ENCODE results near the gene TLE3.
"Not testable (repeated sequence)": the region's sequence is repeated elsewhere in the genome, so short reads cannot be mapped to it uniquely, and the experiment has no call there.

The TLE3 gene

GRCh38 chr15:70113304-70113700 lies 15.6 kb upstream of the TLE3 start:
- Histone ChIP-seq H3K9ac (ENCODE audit: low read depth, low read length) (no peak overlapping the region), H3K4me1 (ENCODE audit: insufficient read depth, low read length) (peaks cover 20% of the 10 kb centered on the region), H3K9me3 (ENCODE audit: control insufficient read depth, insufficient read depth, low read length) (no peaks in the 10 kb centered on the region), H3K36me3 (ENCODE audit: insufficient read depth, low read length) (no peaks in the 10 kb centered on the region)

DNA sequence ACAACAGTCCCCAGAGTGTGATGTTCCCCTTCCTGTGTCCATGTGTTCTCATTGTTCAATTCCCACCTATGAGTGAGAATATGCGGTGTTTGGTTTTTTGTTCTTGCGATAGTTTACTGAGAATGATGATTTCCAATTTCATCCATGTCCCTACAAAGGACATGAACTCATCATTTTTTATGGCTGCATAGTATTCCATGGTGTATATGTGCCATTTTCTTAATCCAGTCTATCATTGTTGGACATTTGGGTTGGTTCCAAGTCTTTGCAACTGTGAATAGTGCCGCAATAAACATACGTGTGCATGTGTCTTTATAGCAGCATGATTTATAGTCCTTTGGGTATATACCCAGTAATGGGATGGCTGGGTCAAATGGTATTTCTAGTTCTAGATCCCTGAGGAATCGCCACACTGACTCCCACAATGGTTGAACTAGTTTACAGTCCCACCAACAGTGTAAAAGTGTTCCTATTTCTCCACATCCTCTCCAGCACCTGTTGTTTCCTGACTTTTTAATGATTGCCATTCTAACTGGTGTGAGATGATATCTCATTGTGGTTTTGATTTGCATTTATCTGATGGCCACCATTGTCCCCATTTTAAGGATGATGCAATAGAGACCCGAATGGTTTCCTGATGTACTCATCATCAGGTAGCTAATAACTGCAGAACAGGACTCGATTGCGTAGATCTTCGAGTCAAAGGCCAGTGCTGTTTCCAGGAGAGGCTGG lies 15.0 kb upstream of the TLE3 start:
- not testable (repeated sequence) for H3K9me3 ChIP-seq (ENCODE audit: control insufficient read depth, insufficient read depth, low read length); H3K36me3 ChIP-seq (ENCODE audit: insufficient read depth, low read length); H3K9ac ChIP-seq (ENCODE audit: low read depth, low read length)
- peaks cover 20% of the 10 kb centered on the region for H3K4me1 ChIP-seq (ENCODE audit: insufficient read depth, low read length)

GRCh38 chr15:70112074-70112395 lies 14.3 kb upstream of the TLE3 start:
- no peak overlapping the region; the same call in 1 of the 2 replicates for H3K9ac ChIP-seq (ENCODE audit: low read depth, low read length)
- no peaks in the 10 kb centered on the region for H3K9me3 ChIP-seq (ENCODE audit: control insufficient read depth, insufficient read depth, low read length)
- no peaks in the 10 kb centered on the region for H3K36me3 ChIP-seq (ENCODE audit: insufficient read depth, low read length)
- H3K4me1 ChIP-seq (ENCODE audit: insufficient read depth, low read length), result peaks cover 20% of the 10 kb centered on the region

- H3K36me3 ChIP-seq (ENCODE audit: insufficient read depth, low read length), result no peaks in the 10 kb centered on the region
- H3K9me3 ChIP-seq (ENCODE audit: control insufficient read depth, insufficient read depth, low read length), result no peaks in the 10 kb centered on the region
- peaks cover 20% of the 10 kb centered on the region for H3K4me1 ChIP-seq (ENCODE audit: insufficient read depth, low read length)
- no peak overlapping the region; the same call in 1 of the 2 replicates for H3K9ac ChIP-seq (ENCODE audit: low read depth, low read length)
These were observed 13.7 kb upstream of the TLE3 start for GRCh38 chr15:70111203-70112073.

- peaks cover 20% of the 10 kb centered on the region for H3K4me1 ChIP-seq (ENCODE audit: insufficient read depth, low read length)
- no peak overlapping the region for H3K9ac ChIP-seq (ENCODE audit: low read depth, low read length)
- no peaks in the 10 kb centered on the region for H3K36me3 ChIP-seq (ENCODE audit: insufficient read depth, low read length)
- H3K9me3 ChIP-seq (ENCODE audit: control insufficient read depth, insufficient read depth, low read length), result no peaks in the 10 kb centered on the region
These were observed 12.3 kb upstream of the TLE3 start for GRCh38 chr15:70109978-70110377.

GRCh38 chr15:70109531-70109930 lies 11.8 kb upstream of the TLE3 start:
- Histone ChIP-seq H3K4me1 (ENCODE audit: insufficient read depth, low read length) (peaks cover 20% of the 10 kb centered on the region), H3K9ac (ENCODE audit: low read depth, low read length) (no peak overlapping the region), H3K9me3 (ENCODE audit: control insufficient read depth, insufficient read depth, low read length) (no peaks in the 10 kb centered on the region), H3K36me3 (ENCODE audit: insufficient read depth, low read length) (no peaks in the 10 kb centered on the region)

DNA sequence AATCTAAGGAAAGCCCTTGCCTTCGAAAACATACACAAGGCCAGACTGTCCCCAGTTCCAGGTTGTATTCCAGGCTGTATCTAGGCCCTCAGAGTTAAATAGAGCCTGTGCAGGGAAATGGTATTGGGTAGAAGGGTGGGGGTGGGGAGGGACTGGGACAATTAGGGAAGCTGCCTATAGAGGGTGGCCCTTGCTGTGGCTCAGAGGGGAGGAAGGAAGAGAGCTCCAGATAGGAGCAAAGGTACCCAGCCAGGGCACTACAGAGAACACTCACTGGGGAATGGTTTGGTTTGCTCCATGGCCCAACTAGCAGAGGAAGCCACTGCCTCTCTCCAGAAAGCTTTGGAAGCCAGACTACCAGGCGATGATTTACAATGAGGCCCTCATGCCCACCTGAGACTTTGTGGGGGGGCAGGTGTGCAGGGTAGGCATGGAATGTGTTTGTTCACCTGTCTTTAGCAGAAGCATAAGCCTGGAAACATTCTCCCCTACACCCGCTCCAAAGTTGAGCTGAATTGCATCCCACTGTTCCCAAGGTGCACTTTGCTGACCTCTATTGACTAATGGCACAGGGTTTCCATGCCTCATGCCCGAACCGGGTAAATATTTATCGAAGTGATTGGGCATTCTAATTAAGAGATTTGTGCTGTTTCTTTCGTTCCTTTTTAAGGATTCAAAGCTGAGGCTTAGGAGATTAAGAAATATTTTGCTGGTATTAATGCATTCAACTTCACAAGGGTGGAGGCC lies 6.3 kb upstream of the TLE3 start:
- no peaks in the 10 kb centered on the region for H3K36me3 ChIP-seq (ENCODE audit: insufficient read depth, low read length)
- peaks cover 5% of the 10 kb centered on the region; the same call in 1 of the 2 replicates for H3K4me1 ChIP-seq (ENCODE audit: insufficient read depth, low read length)
- no peak overlapping the region for H3K9ac ChIP-seq (ENCODE audit: low read depth, low read length)
- no peaks in the 10 kb centered on the region for H3K9me3 ChIP-seq (ENCODE audit: control insufficient read depth, insufficient read depth, low read length)

DNA sequence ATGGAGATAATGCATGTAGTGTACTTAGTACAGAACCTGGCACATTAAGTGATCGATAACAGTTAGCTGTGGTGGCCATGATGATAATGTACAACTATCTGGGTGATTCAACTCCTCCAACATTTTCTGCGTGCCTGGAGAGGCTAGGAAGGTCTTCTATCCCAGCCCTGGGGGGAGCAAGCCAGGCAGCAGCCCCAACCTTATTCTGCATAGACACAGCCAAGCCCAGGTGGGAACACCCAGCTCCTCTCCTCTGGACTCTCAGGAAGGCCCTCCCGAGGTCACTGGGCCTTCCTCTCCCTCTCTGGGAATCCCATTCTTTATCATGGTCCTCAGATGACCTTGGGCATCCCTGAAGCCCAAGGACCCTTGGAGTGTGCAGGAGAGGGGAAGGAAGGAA lies 5.1 kb upstream of the TLE3 start:
- Histone ChIP-seq H3K9me3 (ENCODE audit: control insufficient read depth, insufficient read depth, low read length) (no peaks in the 10 kb centered on the region), H3K36me3 (ENCODE audit: insufficient read depth, low read length) (no peaks in the 10 kb centered on the region), H3K9ac (ENCODE audit: low read depth, low read length) (no peak overlapping the region), H3K4me1 (ENCODE audit: insufficient read depth, low read length) (peaks cover 5% of the 10 kb centered on the region; the same call in 1 of the 2 replicates)

GRCh38 chr15:70101459-70102113 lies 3.9 kb upstream of the TLE3 start:
- Histone ChIP-seq H3K9me3 (ENCODE audit: control insufficient read depth, insufficient read depth, low read length) (no peaks in the 10 kb centered on the region), H3K36me3 (ENCODE audit: insufficient read depth, low read length) (no peaks in the 10 kb centered on the region), H3K9ac (ENCODE audit: low read depth, low read length) (peak overlapping the region; percentile 48; the same call in 1 of the 2 replicates), H3K4me1 (ENCODE audit: insufficient read depth, low read length) (peaks cover 5% of the 10 kb centered on the region; the same call in 1 of the 2 replicates)

- Histone ChIP-seq H3K36me3 (ENCODE audit: insufficient read depth, low read length) (no peaks in the 10 kb centered on the region), H3K4me1 (ENCODE audit: insufficient read depth, low read length) (peaks cover 5% of the 10 kb centered on the region; the same call in 1 of the 2 replicates), H3K9ac (ENCODE audit: low read depth, low read length) (peak overlapping the region; percentile 48), H3K9me3 (ENCODE audit: control insufficient read depth, insufficient read depth, low read length) (no peaks in the 10 kb centered on the region)
These were observed 3.0 kb upstream of the TLE3 start for GRCh38 chr15:70100474-70101341.

- no peaks in the 10 kb centered on the region for H3K36me3 ChIP-seq (ENCODE audit: insufficient read depth, low read length)
- peaks cover 5% of the 10 kb centered on the region; the same call in 1 of the 2 replicates for H3K4me1 ChIP-seq (ENCODE audit: insufficient read depth, low read length)
- peak overlapping the region; percentile 48 for H3K9ac ChIP-seq (ENCODE audit: low read depth, low read length)
- no peaks in the 10 kb centered on the region for H3K9me3 ChIP-seq (ENCODE audit: control insufficient read depth, insufficient read depth, low read length)
These were observed 2.3 kb upstream of the TLE3 start for GRCh38 chr15:70099967-70100473.

DNA sequence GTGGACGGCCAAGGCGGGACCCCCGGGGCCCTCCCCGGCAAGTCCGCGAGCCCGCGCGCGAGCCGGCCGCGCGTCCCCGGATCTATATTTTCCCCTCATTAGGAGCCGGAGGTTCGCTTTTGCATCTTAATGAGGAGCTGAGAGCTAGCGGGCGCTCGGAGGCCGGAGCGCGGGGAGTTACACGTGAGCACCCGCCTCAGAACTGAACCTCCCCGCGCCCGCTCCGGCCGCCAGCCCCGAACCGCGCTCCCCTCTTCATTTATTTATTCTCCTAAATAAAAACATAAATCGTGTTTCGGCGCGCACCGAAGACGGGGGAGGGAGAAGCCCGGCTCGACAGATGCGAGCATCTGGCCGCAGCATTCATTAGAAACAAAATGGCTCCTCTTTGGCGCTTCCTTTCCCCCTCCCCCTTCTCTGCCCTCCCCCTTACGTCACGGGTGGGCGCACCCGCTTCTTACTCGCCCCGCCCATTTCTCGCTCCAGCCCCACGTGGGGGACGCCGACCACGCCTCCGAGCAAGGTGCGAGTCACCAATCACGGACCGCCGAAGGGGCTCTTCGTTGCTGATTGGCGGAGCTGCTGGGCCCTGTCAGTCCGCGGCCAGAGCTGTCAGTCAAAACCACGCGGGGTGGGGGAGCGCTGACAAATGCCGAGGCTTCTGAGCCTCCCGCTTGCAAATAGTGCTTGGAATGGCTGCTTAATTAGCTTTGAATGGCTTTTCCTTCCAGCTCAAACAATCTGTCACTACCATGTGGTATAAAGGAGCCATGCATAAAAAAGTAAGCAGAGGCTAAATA lies 1.6 kb upstream of the TLE3 start:
- no peaks in the 10 kb centered on the region for H3K9me3 ChIP-seq (ENCODE audit: control insufficient read depth, insufficient read depth, low read length)
- no peaks in the 10 kb centered on the region; the same call in 1 of the 2 replicates for H3K36me3 ChIP-seq (ENCODE audit: insufficient read depth, low read length)
- peak overlapping the region; percentile 99 for H3K9ac ChIP-seq (ENCODE audit: low read depth, low read length)
- peaks cover 11% of the 10 kb centered on the region for H3K4me1 ChIP-seq (ENCODE audit: insufficient read depth, low read length)
